ENCODE measurements around the gene ANXA10. TPM values are rescaled to one million over a fixed set of nuclear protein-coding genes. Genes with fewer than 3 reads are reported as not detected.

ANXA10 gene
- total and polyA plus RNA-seq, 2 of the 4 experiments (the other 2 are of a cell fraction): 0.44 to 0.72 TPM

DNA sequence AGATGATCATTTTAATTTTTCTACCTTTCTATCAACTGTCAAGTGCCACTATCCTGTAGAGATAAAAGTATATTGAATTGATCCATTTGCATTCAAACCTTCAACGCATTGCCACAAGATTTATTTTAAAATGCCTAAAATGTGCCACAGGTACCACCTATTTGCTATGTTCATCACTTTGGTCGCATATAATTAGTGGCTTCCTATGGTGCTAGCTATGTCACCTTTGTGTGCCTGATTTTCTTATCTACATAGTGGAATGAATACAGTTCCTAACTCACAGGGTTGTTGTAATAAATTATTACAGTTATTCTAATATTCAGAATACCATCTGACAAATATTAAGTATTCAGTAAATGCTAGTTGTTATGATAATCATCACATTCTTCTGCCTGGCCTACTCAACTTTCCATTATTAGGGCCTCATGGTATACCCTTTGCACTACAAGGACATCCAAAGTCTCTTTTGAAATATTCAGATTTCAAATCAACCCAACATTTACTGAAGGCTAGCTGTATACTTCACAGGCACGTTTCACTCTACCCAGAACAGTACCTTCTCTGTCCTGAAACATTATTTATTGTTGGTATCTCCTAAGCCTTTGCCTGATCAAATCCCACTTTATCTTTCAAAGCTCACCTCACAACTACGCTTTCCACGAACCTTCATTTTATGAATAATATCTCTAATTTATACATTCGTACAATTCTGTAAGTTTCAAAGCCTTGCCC lies 62.4 kb downstream of the ANXA10 start (continued):
- TF ChIP-seq, protein P1, sequence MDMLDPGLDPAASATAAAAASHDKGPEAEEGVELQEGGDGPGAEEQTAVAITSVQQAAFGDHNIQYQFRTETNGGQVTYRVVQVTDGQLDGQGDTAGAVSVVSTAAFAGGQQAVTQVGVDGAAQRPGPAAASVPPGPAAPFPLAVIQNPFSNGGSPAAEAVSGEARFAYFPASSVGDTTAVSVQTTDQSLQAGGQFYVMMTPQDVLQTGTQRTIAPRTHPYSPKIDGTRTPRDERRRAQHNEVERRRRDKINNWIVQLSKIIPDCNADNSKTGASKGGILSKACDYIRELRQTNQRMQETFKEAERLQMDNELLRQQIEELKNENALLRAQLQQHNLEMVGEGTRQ (IDR thresholded peaks at IDR 0.05; ENCODE audit: low read depth, low read length): no peak
- TF ChIP-seq RCOR1 (IDR thresholded peaks at IDR 0.05; ENCODE audit: insufficient replicate concordance, low read length) (no peak), SMC3 (IDR thresholded peaks at IDR 0.05; ENCODE audit: low read depth, low read length) (no peak)

DNA sequence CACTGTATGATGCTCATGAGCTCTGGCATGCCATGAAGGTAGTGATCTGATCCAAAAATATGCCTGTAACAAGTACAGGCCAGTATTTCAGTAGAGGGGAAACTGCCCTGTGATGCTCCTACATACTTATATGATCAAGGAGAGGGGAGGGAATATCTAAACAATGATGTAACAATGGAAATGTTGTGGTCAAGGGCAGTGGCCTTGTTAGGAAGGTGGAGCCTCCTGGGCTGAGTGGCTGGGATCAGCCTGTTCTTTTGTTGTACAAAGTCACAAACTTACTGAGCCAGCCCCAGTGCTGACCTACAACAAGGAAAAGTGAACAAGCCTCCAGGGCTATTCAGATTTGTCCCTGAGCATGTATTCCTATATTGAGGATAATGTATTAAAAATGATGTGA lies 70.3 kb downstream of the ANXA10 start:
- no peak overlapping the region; a peak in 1 of 4 replicates for H4K8ac ChIP-seq (ENCODE audit: low read depth in 2 of 2, low read length in 2 of 2)
- H3K27ac ChIP-seq (ENCODE audit: insufficient read depth, low read length): no peak overlapping the region
- no peak overlapping the region for H2AFZ ChIP-seq (replicated peaks; ENCODE audit: low read length, poor library complexity)
- no peak overlapping the region for H2BK20ac ChIP-seq (ENCODE audit: low read depth, low read length)
- TF ChIP-seq, protein P1 (IDR thresholded peaks at IDR 0.05; ENCODE audit: low read depth, low read length): no peak
- TF ChIP-seq, protein P2, sequence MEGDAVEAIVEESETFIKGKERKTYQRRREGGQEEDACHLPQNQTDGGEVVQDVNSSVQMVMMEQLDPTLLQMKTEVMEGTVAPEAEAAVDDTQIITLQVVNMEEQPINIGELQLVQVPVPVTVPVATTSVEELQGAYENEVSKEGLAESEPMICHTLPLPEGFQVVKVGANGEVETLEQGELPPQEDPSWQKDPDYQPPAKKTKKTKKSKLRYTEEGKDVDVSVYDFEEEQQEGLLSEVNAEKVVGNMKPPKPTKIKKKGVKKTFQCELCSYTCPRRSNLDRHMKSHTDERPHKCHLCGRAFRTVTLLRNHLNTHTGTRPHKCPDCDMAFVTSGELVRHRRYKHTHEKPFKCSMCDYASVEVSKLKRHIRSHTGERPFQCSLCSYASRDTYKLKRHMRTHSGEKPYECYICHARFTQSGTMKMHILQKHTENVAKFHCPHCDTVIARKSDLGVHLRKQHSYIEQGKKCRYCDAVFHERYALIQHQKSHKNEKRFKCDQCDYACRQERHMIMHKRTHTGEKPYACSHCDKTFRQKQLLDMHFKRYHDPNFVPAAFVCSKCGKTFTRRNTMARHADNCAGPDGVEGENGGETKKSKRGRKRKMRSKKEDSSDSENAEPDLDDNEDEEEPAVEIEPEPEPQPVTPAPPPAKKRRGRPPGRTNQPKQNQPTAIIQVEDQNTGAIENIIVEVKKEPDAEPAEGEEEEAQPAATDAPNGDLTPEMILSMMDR (conservative IDR thresholded peaks at IDR 0.05; ENCODE audit: low read depth, low read length): no peak
- TF ChIP-seq MAFK (IDR thresholded peaks at IDR 0.05; ENCODE audit: low read depth, low read length) (no peak), FOS (IDR thresholded peaks at IDR 0.05; ENCODE audit: low read depth, low read length) (no peak), RAD21 (IDR thresholded peaks at IDR 0.05; ENCODE audit: low read length) (no peak), CEBPB (IDR thresholded peaks at IDR 0.05; ENCODE audit: low read depth, low read length) (no peak), BHLHE40 (IDR thresholded peaks at IDR 0.05; ENCODE audit: low read depth, low read length) (no peak), POLR2A (IDR thresholded peaks at IDR 0.05; ENCODE audit: low read depth, low read length) (no peak), RCOR1 (IDR thresholded peaks at IDR 0.05; ENCODE audit: insufficient replicate concordance, low read length) (no peak)
- H3K56ac ChIP-seq (ENCODE audit: extremely low read depth, insufficient read depth, low read length): no peak overlapping the region
- dilution Hi-C loops (cut with HindIII; ENCODE audit: low sequenced_read_pairs, unreplicated experiment) (no loop called here), in situ Hi-C loops (cut with MboI; ENCODE audit: low sequenced_read_pairs) (no loop called here), intact Hi-C loops (cut with micrococcal nuclease) (no loop called here)
- ChIA-PET CTCF (no interaction called here), POLR2A (ENCODE audit: unreplicated experiment) (no interaction called here)
- no peak overlapping the region for H3K14ac ChIP-seq (replicated peaks; ENCODE audit: low read depth, low read length)
- 0 out of 2 replicates have a peak, but pooled peaks cover 2% of the 10 kb centered on the region for H3K4me1 ChIP-seq (ENCODE audit: control insufficient read depth, insufficient read depth, low read length)
- H4K5ac ChIP-seq (ENCODE audit: low read depth, low read length): no peak overlapping the region
- peaks cover 2% of the 10 kb centered on the region for H3K9me3 ChIP-seq (ENCODE audit: control insufficient read depth, insufficient read depth, low read length)
- no peaks in the 10 kb centered on the region for H3K79me1 ChIP-seq (ENCODE audit: low read depth in 1 of 2, low read length in 2 of 2)
- H3K9me1 ChIP-seq (ENCODE audit: insufficient read depth, low read length): no peaks in the 10 kb centered on the region
- no peak overlapping the region for H4K91ac ChIP-seq (ENCODE audit: insufficient read depth, low read depth, low read length)
- DNase-seq (peak; percentile 47), ATAC-seq (ENCODE audit: low read depth) (peak; percentile 21)
- H2BK120ac ChIP-seq (ENCODE audit: low read depth, low read length): no peak overlapping the region
- no peak overlapping the region for H3K4ac ChIP-seq (ENCODE audit: low read depth, low read length)
- 0 out of 2 replicates have a peak overlapping the region, but pooled peaks have one; percentile 4 for H3K23ac ChIP-seq (ENCODE audit: low read depth, low read length)
- H3K9ac ChIP-seq (ENCODE audit: low read depth, low read length): no peak overlapping the region
- no TSS peak for BruUV-seq (replicated peaks)
- no peak overlapping the region; the same call in 1 of the 2 replicates for H3K4me2 ChIP-seq (ENCODE audit: low read depth, low read length)
- no peak overlapping the region for H3K18ac ChIP-seq (ENCODE audit: low read depth, low read length)
- no peak overlapping the region for H2AK9ac ChIP-seq (replicated peaks; ENCODE audit: low read depth, low read length, poor library complexity)
- H2BK5ac ChIP-seq (ENCODE audit: low read depth, low read length, poor library complexity, severe bottlenecking): no peak overlapping the region
- no peaks in the 10 kb centered on the region for H3K27me3 ChIP-seq (ENCODE audit: control insufficient read depth, insufficient read depth, low read length)
- no peak overlapping the region for H2BK15ac ChIP-seq (ENCODE audit: low read depth, low read length)
- no peaks in the 10 kb centered on the region for H4K20me1 ChIP-seq (ENCODE audit: insufficient read depth, low read length)
- H3K36me3 ChIP-seq (ENCODE audit: control insufficient read depth, insufficient read depth, low read length): no peaks in the 10 kb centered on the region
- H2AK5ac ChIP-seq (ENCODE audit: low read depth, low read length): no peak overlapping the region
- H3K4me3 ChIP-seq (ENCODE audit: insufficient read depth, low read depth, low read length): no peak overlapping the region
